HL-60/S4 (cell line): Measurements from ENCODE around the gene RSPH10B2.

Source experiments
- in situ Hi-C: fragments of 300-500 bp; cut with MboI; formaldehyde crosslinking; loops from 2 replicates; pipeline ENCODE4 v1.14.3; 2022; ENCODE audit warnings: low sequenced_read_pairs

Gene RSPH10B2

GRCh38 chr7:6835521-6835920 is 81.6 kb downstream of the RSPH10B2 start:
- in situ Hi-C loops, result loop anchor here (25.0 kb wide), 1 partner anchor 248 kb away; the partner anchor contains the start of genes INTS15 and ZDHHC4

- in situ Hi-C loops, result loop anchor here (25.0 kb wide), 1 partner anchor 250 kb away; the partner anchor contains the start of genes INTS15 and ZDHHC4
These were observed 83.2 kb downstream of the RSPH10B2 start for GRCh38 chr7:6837081-6837480.

GRCh38 chr7:6842278-6842921 is 88.5 kb downstream of the RSPH10B2 start:
- in situ Hi-C loops, result loop anchor here (25.0 kb wide), 1 partner anchor 255 kb away; the partner anchor contains the start of genes INTS15 and ZDHHC4

- in situ Hi-C loops, result loop anchor here (25.0 kb wide), 1 partner anchor 256 kb away; the partner anchor contains the start of genes INTS15 and ZDHHC4
These were observed 89.2 kb downstream of the RSPH10B2 start for GRCh38 chr7:6843092-6843491.

GRCh38 chr7:6843654-6844053 is 89.8 kb downstream of the RSPH10B2 start:
- in situ Hi-C loops, result loop anchor here (25.0 kb wide), 1 partner anchor 256 kb away; the partner anchor contains the start of genes INTS15 and ZDHHC4

- in situ Hi-C loops, result loop anchor here (25.0 kb wide), 1 partner anchor 259 kb away; the partner anchor contains the start of genes INTS15 and ZDHHC4
These were observed 92.1 kb downstream of the RSPH10B2 start for GRCh38 chr7:6845971-6846449.

- in situ Hi-C loops, result loop anchor here (25.0 kb wide), 1 partner anchor 260 kb away; the partner anchor contains the start of genes INTS15 and ZDHHC4
These were observed 93.8 kb downstream of the RSPH10B2 start for GRCh38 chr7:6847751-6848150.
